ENCODE measurements around the gene CLIP3. TPM values are rescaled to one million over a fixed set of nuclear protein-coding genes. Genes with fewer than 3 reads are reported as not detected.

CLIP3 gene
- total and polyA plus RNA-seq, 2 of the 13 experiments (the other 11 are each of a cell fraction or from before 2014, with no cell fraction given), result 0.15 to 1.2 TPM

DNA sequence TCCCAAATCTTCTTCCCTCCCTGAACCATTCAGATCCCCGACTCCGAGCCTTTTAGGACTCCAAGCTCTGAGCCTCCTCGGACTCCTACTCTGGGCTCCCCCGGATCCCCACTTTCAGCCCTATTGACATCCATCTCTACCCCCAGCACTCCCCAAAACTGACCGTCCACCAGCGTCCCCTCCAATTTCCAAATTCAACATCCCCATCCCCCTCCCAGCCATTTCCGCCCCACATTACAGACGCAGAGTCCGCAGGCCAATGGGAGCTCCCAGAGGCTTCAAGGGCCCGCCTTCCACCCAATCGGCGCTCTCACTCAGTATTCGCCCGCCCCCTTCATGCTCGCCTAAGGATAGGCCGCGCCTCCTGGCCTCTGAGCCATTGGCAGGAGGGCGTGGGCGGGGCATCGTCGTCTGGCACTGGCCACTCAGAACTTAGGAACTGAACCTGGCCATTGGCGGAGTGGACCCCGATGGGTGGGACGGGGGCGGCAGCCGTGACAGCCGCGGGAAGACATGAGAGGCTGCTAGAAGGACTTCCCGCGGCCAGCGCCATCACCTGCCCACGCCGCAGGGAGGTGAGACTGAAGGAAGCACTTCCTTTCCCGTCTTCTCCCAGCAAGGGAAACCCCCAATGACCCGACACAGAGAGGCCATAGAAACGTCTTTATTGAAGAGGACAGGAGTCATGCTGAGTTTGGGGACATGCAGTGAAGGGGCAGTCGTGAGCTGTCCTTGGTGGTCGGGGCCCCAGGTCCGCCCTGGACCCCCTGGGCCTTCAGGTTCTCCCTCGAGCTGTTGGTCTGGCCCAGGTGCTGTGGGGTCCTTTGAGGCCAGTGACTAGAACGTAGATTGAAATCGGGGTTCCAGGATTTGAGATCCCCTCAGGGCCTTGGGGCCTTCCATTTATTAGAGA, 18.4 kb downstream of the CLIP3 start, which contains the start of gene ALKBH6 (continued):
- TF ChIP-seq, protein P1, sequence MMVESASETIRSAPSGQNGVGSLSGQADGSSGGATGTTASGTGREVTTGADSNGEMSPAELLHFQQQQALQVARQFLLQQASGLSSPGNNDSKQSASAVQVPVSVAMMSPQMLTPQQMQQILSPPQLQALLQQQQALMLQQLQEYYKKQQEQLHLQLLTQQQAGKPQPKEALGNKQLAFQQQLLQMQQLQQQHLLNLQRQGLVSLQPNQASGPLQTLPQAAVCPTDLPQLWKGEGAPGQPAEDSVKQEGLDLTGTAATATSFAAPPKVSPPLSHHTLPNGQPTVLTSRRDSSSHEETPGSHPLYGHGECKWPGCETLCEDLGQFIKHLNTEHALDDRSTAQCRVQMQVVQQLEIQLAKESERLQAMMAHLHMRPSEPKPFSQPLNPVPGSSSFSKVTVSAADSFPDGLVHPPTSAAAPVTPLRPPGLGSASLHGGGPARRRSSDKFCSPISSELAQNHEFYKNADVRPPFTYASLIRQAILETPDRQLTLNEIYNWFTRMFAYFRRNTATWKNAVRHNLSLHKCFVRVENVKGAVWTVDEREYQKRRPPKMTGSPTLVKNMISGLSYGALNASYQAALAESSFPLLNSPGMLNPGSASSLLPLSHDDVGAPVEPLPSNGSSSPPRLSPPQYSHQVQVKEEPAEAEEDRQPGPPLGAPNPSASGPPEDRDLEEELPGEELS (CRISPR knock-in tag; IDR thresholded peaks at IDR 0.05), result no peak
- TF ChIP-seq ZNF350 (CRISPR knock-in tag; IDR thresholded peaks at IDR 0.05; ENCODE audit: borderline replicate concordance, low read depth) (no peak), CENPT (CRISPR knock-in tag; IDR thresholded peaks at IDR 0.05; ENCODE audit: low read depth) (no peak), XRCC5 (optimal IDR thresholded peaks at IDR 0.05; ENCODE audit: low read length) (peak; percentile 26), MAFG (CRISPR knock-in tag; IDR thresholded peaks at IDR 0.05) (no peak), CBX1 (IDR thresholded peaks at IDR 0.05; ENCODE audit: low read depth) (no peak), ZFP36L2 (CRISPR knock-in tag; IDR thresholded peaks at IDR 0.05) (no peak), ZNF674 (CRISPR knock-in tag; IDR thresholded peaks at IDR 0.05; ENCODE audit: low read depth) (no peak), ZNF564 (CRISPR knock-in tag; IDR thresholded peaks at IDR 0.05) (no peak), HOXA7 (CRISPR knock-in tag; IDR thresholded peaks at IDR 0.05) (no peak), FLYWCH1 (CRISPR knock-in tag; IDR thresholded peaks at IDR 0.05) (0 out of 2 replicates have a peak, but pooled peaks have one; percentile 49), ZBTB7A (CRISPR knock-in tag; IDR thresholded peaks at IDR 0.05) (no peak), ZNF75D (CRISPR knock-in tag; IDR thresholded peaks at IDR 0.05; ENCODE audit: borderline replicate concordance) (no peak), GATA4 (IDR thresholded peaks at IDR 0.05; ENCODE audit: borderline replicate concordance, low read depth) (0 out of 2 replicates have a peak, but pooled peaks have one; percentile 12), HNF4A (CRISPR knock-in tag; IDR thresholded peaks at IDR 0.05) (no peak), IKZF4 (CRISPR knock-in tag; IDR thresholded peaks at IDR 0.05; ENCODE audit: borderline replicate concordance, low read depth, not compliant biosample characterization) (peak; percentile 32), TCF7L2 (IDR thresholded peaks at IDR 0.05; ENCODE audit: low read depth, low read length) (no peak)
- TF ChIP-seq, protein P2, sequence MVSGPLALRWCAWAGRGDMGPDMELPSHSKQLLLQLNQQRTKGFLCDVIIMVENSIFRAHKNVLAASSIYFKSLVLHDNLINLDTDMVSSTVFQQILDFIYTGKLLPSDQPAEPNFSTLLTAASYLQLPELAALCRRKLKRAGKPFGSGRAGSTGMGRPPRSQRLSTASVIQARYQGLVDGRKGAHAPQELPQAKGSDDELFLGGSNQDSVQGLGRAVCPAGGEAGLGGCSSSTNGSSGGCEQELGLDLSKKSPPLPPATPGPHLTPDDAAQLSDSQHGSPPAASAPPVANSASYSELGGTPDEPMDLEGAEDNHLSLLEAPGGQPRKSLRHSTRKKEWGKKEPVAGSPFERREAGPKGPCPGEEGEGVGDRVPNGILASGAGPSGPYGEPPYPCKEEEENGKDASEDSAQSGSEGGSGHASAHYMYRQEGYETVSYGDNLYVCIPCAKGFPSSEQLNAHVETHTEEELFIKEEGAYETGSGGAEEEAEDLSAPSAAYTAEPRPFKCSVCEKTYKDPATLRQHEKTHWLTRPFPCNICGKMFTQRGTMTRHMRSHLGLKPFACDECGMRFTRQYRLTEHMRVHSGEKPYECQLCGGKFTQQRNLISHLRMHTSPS (CRISPR knock-in tag; IDR thresholded peaks at IDR 0.05; ENCODE audit: low read depth), result no peak
- TF ChIP-seq, protein P3, sequence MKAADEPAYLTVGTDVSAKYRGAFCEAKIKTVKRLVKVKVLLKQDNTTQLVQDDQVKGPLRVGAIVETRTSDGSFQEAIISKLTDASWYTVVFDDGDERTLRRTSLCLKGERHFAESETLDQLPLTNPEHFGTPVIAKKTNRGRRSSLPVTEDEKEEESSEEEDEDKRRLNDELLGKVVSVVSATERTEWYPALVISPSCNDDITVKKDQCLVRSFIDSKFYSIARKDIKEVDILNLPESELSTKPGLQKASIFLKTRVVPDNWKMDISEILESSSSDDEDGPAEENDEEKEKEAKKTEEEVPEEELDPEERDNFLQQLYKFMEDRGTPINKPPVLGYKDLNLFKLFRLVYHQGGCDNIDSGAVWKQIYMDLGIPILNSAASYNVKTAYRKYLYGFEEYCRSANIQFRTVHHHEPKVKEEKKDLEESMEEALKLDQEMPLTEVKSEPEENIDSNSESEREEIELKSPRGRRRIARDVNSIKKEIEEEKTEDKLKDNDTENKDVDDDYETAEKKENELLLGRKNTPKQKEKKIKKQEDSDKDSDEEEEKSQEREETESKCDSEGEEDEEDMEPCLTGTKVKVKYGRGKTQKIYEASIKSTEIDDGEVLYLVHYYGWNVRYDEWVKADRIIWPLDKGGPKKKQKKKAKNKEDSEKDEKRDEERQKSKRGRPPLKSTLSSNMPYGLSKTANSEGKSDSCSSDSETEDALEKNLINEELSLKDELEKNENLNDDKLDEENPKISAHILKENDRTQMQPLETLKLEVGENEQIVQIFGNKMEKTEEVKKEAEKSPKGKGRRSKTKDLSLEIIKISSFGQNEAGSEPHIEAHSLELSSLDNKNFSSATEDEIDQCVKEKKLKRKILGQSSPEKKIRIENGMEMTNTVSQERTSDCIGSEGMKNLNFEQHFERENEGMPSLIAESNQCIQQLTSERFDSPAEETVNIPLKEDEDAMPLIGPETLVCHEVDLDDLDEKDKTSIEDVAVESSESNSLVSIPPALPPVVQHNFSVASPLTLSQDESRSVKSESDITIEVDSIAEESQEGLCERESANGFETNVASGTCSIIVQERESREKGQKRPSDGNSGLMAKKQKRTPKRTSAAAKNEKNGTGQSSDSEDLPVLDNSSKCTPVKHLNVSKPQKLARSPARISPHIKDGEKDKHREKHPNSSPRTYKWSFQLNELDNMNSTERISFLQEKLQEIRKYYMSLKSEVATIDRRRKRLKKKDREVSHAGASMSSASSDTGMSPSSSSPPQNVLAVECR (CRISPR knock-in tag; IDR thresholded peaks at IDR 0.05; ENCODE audit: borderline replicate concordance), result peak; percentile 90
- TF ChIP-seq, protein P4, sequence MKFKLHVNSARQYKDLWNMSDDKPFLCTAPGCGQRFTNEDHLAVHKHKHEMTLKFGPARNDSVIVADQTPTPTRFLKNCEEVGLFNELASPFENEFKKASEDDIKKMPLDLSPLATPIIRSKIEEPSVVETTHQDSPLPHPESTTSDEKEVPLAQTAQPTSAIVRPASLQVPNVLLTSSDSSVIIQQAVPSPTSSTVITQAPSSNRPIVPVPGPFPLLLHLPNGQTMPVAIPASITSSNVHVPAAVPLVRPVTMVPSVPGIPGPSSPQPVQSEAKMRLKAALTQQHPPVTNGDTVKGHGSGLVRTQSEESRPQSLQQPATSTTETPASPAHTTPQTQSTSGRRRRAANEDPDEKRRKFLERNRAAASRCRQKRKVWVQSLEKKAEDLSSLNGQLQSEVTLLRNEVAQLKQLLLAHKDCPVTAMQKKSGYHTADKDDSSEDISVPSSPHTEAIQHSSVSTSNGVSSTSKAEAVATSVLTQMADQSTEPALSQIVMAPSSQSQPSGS (CRISPR knock-in tag; IDR thresholded peaks at IDR 0.05), result peak; percentile 23; the same call in 1 of the 2 replicates

All from HepG2 (cell line).